HG02678 (cell line): ENCODE data around the gene STAC3.
A peak's percentile ranks its signal among the peaks of the same experiment; 100 is the strongest.

Experiments
- ATAC-seq: cut with Tn5 transposase; IDR thresholded peaks from one replicate; pipeline ENCODE4 v1.9.1; 2021; ENCODE audit warnings: mild to moderate bottlenecking, moderate library complexity; ENCODE audit not compliant: unreplicated experiment

STAC3 gene

GRCh38 chr12:57255916-57256315 is 4.9 kb upstream of the STAC3 start:
- no peak for ATAC-seq

- no peak for ATAC-seq
These were observed 3.7 kb upstream of the STAC3 start for GRCh38 chr12:57254506-57255280.

GRCh38 chr12:57250541-57250940 is 446 bp downstream of the STAC3 start:
- ATAC-seq = no peak

GRCh38 chr12:57248934-57249742 is 1.8 kb downstream of the STAC3 start:
- ATAC-seq = no peak

- ATAC-seq = no peak
These were observed 3.9 kb downstream of the STAC3 start for GRCh38 chr12:57247041-57247440.

- ATAC-seq = no peak
These were observed 6.7 kb downstream of the STAC3 start for GRCh38 chr12:57244312-57244696.

- ATAC-seq = no peak
These were observed 7.3 kb downstream of the STAC3 start for GRCh38 chr12:57243521-57244311.

GRCh38 chr12:57242691-57243454 is 8.1 kb downstream of the STAC3 start:
- peak; percentile 39 for ATAC-seq

- ATAC-seq = no peak
These were observed 8.7 kb downstream of the STAC3 start for GRCh38 chr12:57242329-57242690.

GRCh38 chr12:57241402-57242310 is 9.3 kb downstream of the STAC3 start:
- ATAC-seq = no peak

GRCh38 chr12:57240926-57241401 is 10.0 kb downstream of the STAC3 start:
- ATAC-seq = no peak

- no peak for ATAC-seq
These were observed 10.7 kb downstream of the STAC3 start for GRCh38 chr12:57240066-57240921.

GRCh38 chr12:57239587-57240065 is 11.4 kb downstream of the STAC3 start:
- ATAC-seq = no peak

GRCh38 chr12:57238854-57239554 is 12.0 kb downstream of the STAC3 start:
- ATAC-seq = peak; percentile 57

- no peak for ATAC-seq
These were observed 12.8 kb downstream of the STAC3 start for GRCh38 chr12:57237932-57238853.

- no peak for ATAC-seq
These were observed 13.4 kb downstream of the STAC3 start for GRCh38 chr12:57237596-57237931.
